GM12878 (cell line): ENCODE results near the gene GHSR. TPM values are rescaled to one million over a fixed set of nuclear protein-coding genes. Genes with fewer than 3 reads are reported as not detected.
"Not testable (repeated sequence)": the region's sequence is repeated elsewhere in the genome, so short reads cannot be mapped to it uniquely, and the experiment has no call there.

Source experiments
- ATAC-seq: fragments of 200-7000 bp; cut with Tn5 transposase; 3 replicates; pipeline ENCODE4 v1.9.1; 2020; ENCODE audit warnings: mild to moderate bottlenecking, moderate library complexity
- BruUV-seq: library from RNA; stranded (reverse); fragments of 400-500 nt; replicated peaks from 2 replicates; lab custom pipeline; 2021; lab: Mats Ljungman, UMichigan
- CTCF ChIA-PET: fragments of 300-600 bp; sonication (Branson Sonifier 250); formaldehyde crosslinking; extraction: SDS; loops from one replicate; lab custom pipeline; 2021; ENCODE audit warnings: inconsistent platforms; lab: Yijun Ruan, JAX
- POLR2A ChIA-PET: fragments of 350-600 bp; formaldehyde crosslinking; extraction: SDS; loops from one replicate; lab custom pipeline; 2021; ENCODE audit warnings: inconsistent platforms; lab: Charles Lee
- RAD21 ChIA-PET: fragments of 300-600 bp; sonication (Branson Sonifier 250); formaldehyde crosslinking; loops from one replicate; lab custom pipeline; 2023; ENCODE audit warnings: antibody characterized with exemption; ENCODE audit not compliant: unreplicated experiment; lab: Charles Lee
- SMC1A ChIA-PET: fragments of 300-600 bp; sonication (Branson Sonifier 250); formaldehyde crosslinking; loops from one replicate; lab custom pipeline; 2023; ENCODE audit not compliant: unreplicated experiment, uncharacterized antibody; lab: Charles Lee
- DNase-seq: peaks from one replicate; pipeline ENCODE4 v3.0.0-alpha.2; 2011; ENCODE audit warnings: low read depth, low spot score
- FAIRE-seq: peaks from 3 replicates; lab custom pipeline; 2011; peaks lifted over from hg19 to GRCh38; lab: Jason Lieb, UNC
- H2AFZ ChIP-seq: 2 replicates; pipeline ENCODE4 v1.6.0; 2011; ENCODE audit warnings: low read depth, low read length, control low read depth; ENCODE audit not compliant: control insufficient read depth
- H3K27ac ChIP-seq: 2 replicates; pipeline ENCODE4 v1.5.1; 2011; ENCODE audit warnings: control low read depth; ENCODE audit not compliant: control insufficient read depth, insufficient read depth
- H3K27me3 ChIP-seq, 2 experiments: replicated peaks in 1 of 2; 2 replicates each; pipeline versions ENCODE4 v1.6.0 to v1.6.1; 2011; ENCODE audit warnings: low read length in 1 of 2; ENCODE audit not compliant: control insufficient read depth in 2 of 2, insufficient read depth in 2 of 2
- H3K36me3 ChIP-seq, 2 experiments: 2 replicates each; pipeline ENCODE4 v1.5.1; 2011; ENCODE audit warnings: low read length in 1 of 2; ENCODE audit not compliant: control insufficient read depth in 2 of 2, insufficient read depth in 2 of 2
- H3K4me1 ChIP-seq: 2 replicates; pipeline ENCODE4 v1.6.1; 2011; ENCODE audit warnings: mild to moderate bottlenecking, low read length, moderate library complexity, mixed read lengths; ENCODE audit not compliant: control insufficient read depth, insufficient read depth
- H3K4me2 ChIP-seq: 2 replicates; pipeline ENCODE4 v1.6.0; 2011; ENCODE audit warnings: control low read depth; ENCODE audit not compliant: control insufficient read depth, insufficient read depth
- H3K4me3 ChIP-seq: fragments of 200-600 bp; sonication (generic); 2 replicates; pipeline ENCODE4 v1.5.1; 2016
- H3K79me2 ChIP-seq: 2 replicates; pipeline ENCODE4 v1.6.0; 2011; ENCODE audit warnings: low read length; ENCODE audit not compliant: control insufficient read depth, insufficient read depth
- H3K9ac ChIP-seq: 2 replicates; pipeline ENCODE4 v1.8.0; 2011; ENCODE audit warnings: low read length, control low read depth, mixed read lengths; ENCODE audit not compliant: control insufficient read depth, insufficient read depth
- H3K9me3 ChIP-seq: replicated peaks from 3 replicates; pipeline ENCODE4 v1.5.1; 2011; ENCODE audit warnings: mild to moderate bottlenecking, low read length; ENCODE audit not compliant: control insufficient read depth, insufficient read depth
- H4K20me1 ChIP-seq: 2 replicates; pipeline ENCODE4 v1.6.0; 2011; ENCODE audit not compliant: control insufficient read depth, insufficient read depth
- ATF7 ChIP-seq: fragments of 450-650 bp; IDR thresholded peaks from 2 replicates; pipeline ENCODE4 v1.6.1; 2016; ENCODE audit warnings: low read depth, mild to moderate bottlenecking
- HDGF ChIP-seq: fragments of 450-650 bp; IDR thresholded peaks from 2 replicates; pipeline ENCODE4 v1.6.1; 2016; ENCODE audit warnings: antibody characterized with exemption
- IRF4 ChIP-seq: IDR thresholded peaks from 2 replicates; pipeline ENCODE4 v1.6.1; 2011; ENCODE audit warnings: low read depth, low read length
- NBN ChIP-seq: fragments of 450-650 bp; IDR thresholded peaks from 2 replicates; pipeline ENCODE4 v1.6.1; 2016
- PAX5 ChIP-seq: IDR thresholded peaks from 2 replicates; pipeline ENCODE4 v1.6.1; 2011; ENCODE audit warnings: low read depth, low read length, borderline replicate concordance
- RAD21 ChIP-seq: IDR thresholded peaks from 2 replicates; pipeline ENCODE4 v1.6.1; 2011; ENCODE audit warnings: mild to moderate bottlenecking, low read depth, low read length, moderate library complexity; ENCODE audit not compliant: insufficient read depth
- SMC3 ChIP-seq: IDR thresholded peaks from 2 replicates; pipeline ENCODE4 v1.6.1; 2011; ENCODE audit warnings: low read length, improper control_type of control experiment, borderline replicate concordance
- YY1 ChIP-seq: IDR thresholded peaks from 2 replicates; pipeline ENCODE4 v1.6.1; 2011; ENCODE audit warnings: low read depth, mild to moderate bottlenecking, low read length
- WGBS: methylation state at CpG from one replicate; pipeline ENCODE4 v1.1.6; 2016; ENCODE audit warnings: low lambda C conversion rate; ENCODE audit not compliant: insufficient replicate concordance, insufficient coverage; ENCODE audit errors: missing lambda C conversion rate; 5-methylcytosine and 5-hydroxymethylcytosine counted together
- in situ Hi-C: fragments of 300-500 bp; cut with MboI; formaldehyde crosslinking; loops from 9 replicates; pipeline ENCODE4 v1.14.3; 2018; ENCODE audit warnings: mixed read lengths
- intact Hi-C: fragments of 100-400 bp; cut with micrococcal nuclease; formaldehyde crosslinking; loops from one replicate; pipeline ENCODE4 v1.14.2; 2022; ENCODE audit not compliant: unreplicated experiment
- polyA plus RNA-seq, 11 experiments: library from polyadenylated mRNA; depleted of rRNA in 4 of 11; unstranded in 6 of 11; stranded (reverse) in 5 of 11; fragments of >200 nt; fragmentation: Nextera tagmentation in 4 of 11; fragmentation: Illumina TruSeq in 1 of 11; extraction: Ambion mirVana in 4 of 11; extraction: Trizol in 1 of 11; gene quantifications; 1 replicate in 1 of 11; 2 replicates in 10 of 11; pipeline versions ENCODE4 v1.2.1 to v1.2.3, GENCODE V29; 2011 to 2016; ENCODE audit warnings: inconsistent platforms in 2 of 11, missing spikeins in 2 of 11, low read depth in 1 of 11
- total RNA-seq, 4 experiments: library from RNA; depleted of rRNA in 3 of 4; stranded (reverse); fragments of >200 nt in 3 of 4; fragmentation: Illumina TruSeq in 1 of 4; extraction: Trizol in 1 of 4; gene quantifications; 2 replicates each; pipeline versions ENCODE4 v1.2.1 to v1.2.3, GENCODE V29; 2013 to 2021
- TF ChIP-seq, protein P1 (sequence below), 3 experiments: IDR thresholded peaks in 2 of 3; conservative IDR thresholded peaks in 1 of 3; 2 replicates each; pipeline ENCODE4 v1.5.1; 2011; ENCODE audit warnings: low read depth in 3 of 3, low read length in 3 of 3, mild to moderate bottlenecking in 3 of 3, control low read depth in 2 of 3, moderate library complexity in 2 of 3, inconsistent platforms in 1 of 3, mixed read lengths in 1 of 3; ENCODE audit not compliant: control insufficient read depth in 2 of 3, insufficient read depth in 1 of 3; ENCODE audit errors: extremely low read depth in 1 of 3

GHSR gene
- total and polyA plus RNA-seq, 10 of the 15 experiments (the other 5 are each of a cell fraction or from before 2014, with no cell fraction given) = not detected

DNA sequence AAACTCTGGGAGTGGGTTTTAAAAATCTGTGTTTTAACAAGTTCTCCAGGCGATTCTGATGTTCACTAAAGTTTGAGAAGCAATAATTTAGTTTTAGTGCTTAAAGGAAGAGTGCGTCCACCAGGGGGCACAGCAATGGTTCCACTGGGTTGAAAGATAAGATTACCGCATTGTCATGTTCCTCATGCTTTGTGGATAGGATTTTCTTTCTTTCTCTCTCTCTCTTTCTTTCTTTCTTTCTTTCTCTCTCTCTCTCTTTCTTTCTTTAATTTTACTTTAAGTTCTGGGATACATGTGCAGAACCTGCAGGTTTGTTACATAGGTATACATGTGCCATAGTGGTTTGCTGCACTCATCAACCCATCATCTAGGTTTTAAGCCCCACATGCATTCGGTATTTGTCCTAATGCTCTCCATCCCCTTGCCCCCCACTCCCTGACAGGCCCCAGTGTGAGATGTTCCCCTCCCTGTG is 42.0 kb upstream of the GHSR start:
- ChIA-PET CTCF (interaction anchor here (0.7 to 1.2 kb wide), 6 partner anchors 96 to 178 kb away, joined by 3 to 20 read pairs (median 4); no protein-coding TSS in a partner anchor), SMC1A (interaction anchor here (0.7 to 1.2 kb wide), 3 partner anchors 88 to 131 kb away, joined by 3 to 17 read pairs (median 4); no protein-coding TSS in a partner anchor), RAD21 (interaction anchor here (0.8 to 1.2 kb wide), 3 partner anchors 104 to 107 kb away, joined by 3 to 5 read pairs (median 3); no protein-coding TSS in a partner anchor)
- H3K4me3 ChIP-seq, H3K27me3 ChIP-seq, H4K20me1 ChIP-seq, H3K27ac ChIP-seq, H3K9me3 ChIP-seq, BruUV-seq, H3K36me3 ChIP-seq, POLR2A ChIA-PET, H3K9ac ChIP-seq, H3K79me2 ChIP-seq, H2AFZ ChIP-seq, H3K4me2 ChIP-seq, in situ Hi-C loops, H3K4me1 ChIP-seq: not testable (repeated sequence)
- intact Hi-C loops = loop anchor here (1.0 kb wide), 2 partner anchors 106 to 176 kb away; no protein-coding TSS in a partner anchor
- DNase-seq (peak; percentile 51), ATAC-seq (peak; percentile 90), FAIRE-seq (peak; percentile 99)
- 0 out of 2 replicates have a peak, but pooled peaks have one; percentile 13 for TF ChIP-seq PAX5
- TF ChIP-seq RAD21 = peak; percentile 87
- peak; percentile 94 for TF ChIP-seq SMC3
- TF ChIP-seq ATF7 = peak; percentile 52; the same call in 1 of the 2 replicates
- peak; percentile 70 for TF ChIP-seq YY1
- TF ChIP-seq IRF4 = 0 out of 2 replicates have a peak, but pooled peaks have one; percentile 41
- TF ChIP-seq, protein P1, sequence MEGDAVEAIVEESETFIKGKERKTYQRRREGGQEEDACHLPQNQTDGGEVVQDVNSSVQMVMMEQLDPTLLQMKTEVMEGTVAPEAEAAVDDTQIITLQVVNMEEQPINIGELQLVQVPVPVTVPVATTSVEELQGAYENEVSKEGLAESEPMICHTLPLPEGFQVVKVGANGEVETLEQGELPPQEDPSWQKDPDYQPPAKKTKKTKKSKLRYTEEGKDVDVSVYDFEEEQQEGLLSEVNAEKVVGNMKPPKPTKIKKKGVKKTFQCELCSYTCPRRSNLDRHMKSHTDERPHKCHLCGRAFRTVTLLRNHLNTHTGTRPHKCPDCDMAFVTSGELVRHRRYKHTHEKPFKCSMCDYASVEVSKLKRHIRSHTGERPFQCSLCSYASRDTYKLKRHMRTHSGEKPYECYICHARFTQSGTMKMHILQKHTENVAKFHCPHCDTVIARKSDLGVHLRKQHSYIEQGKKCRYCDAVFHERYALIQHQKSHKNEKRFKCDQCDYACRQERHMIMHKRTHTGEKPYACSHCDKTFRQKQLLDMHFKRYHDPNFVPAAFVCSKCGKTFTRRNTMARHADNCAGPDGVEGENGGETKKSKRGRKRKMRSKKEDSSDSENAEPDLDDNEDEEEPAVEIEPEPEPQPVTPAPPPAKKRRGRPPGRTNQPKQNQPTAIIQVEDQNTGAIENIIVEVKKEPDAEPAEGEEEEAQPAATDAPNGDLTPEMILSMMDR (IDR thresholded peaks at IDR 0.05 in 2 of 3, conservative IDR thresholded peaks at IDR 0.05 in 1 of 3; ENCODE audit: control insufficient read depth in 2 of 3, extremely low read depth in 1 of 3, insufficient read depth in 1 of 3, low read depth in 3 of 3, low read length in 3 of 3) = peak; percentile 62 to 79 (median 67)
- TF ChIP-seq HDGF = 0 out of 2 replicates have a peak, but pooled peaks have one; percentile 25
- TF ChIP-seq NBN = 0 out of 2 replicates have a peak, but pooled peaks have one; percentile 43
- 15% methylated on average over 4 of the region's 4 CpGs for WGBS
